Chondrocyte (in vitro differentiated cells): Measurements from ENCODE around the gene GYS1. TPM values are rescaled to one million over a fixed set of nuclear protein-coding genes. Genes with fewer than 3 reads are reported as not detected.

ENCODE experiments used
- DNase-seq: peaks from one replicate; pipeline ENCODE4 v3.0.0; 2021; ENCODE audit warnings: mixed read lengths, low spot score
- H3K27ac Mint-ChIP-seq: one replicate; pipeline ENCODE4 v1.8.0; 2021; ENCODE audit warnings: mild to moderate bottlenecking, moderate library complexity, mixed read lengths; ENCODE audit not compliant: unreplicated experiment
- H3K27me3 Mint-ChIP-seq: 2 replicates; pipeline ENCODE4 v1.8.0; 2021; ENCODE audit warnings: low read depth, mixed read lengths
- H3K36me3 Mint-ChIP-seq: 2 replicates; pipeline ENCODE4 v1.8.0; 2021; ENCODE audit warnings: low read depth, mixed read lengths
- H3K4me1 Mint-ChIP-seq: 2 replicates; pipeline ENCODE4 v1.8.0; 2021; ENCODE audit warnings: low read depth, mild to moderate bottlenecking, mixed read lengths
- H3K4me3 Mint-ChIP-seq: one replicate; pipeline ENCODE4 v1.8.0; 2021; ENCODE audit warnings: mild to moderate bottlenecking, moderate library complexity, mixed read lengths; ENCODE audit not compliant: unreplicated experiment
- H3K9me3 Mint-ChIP-seq: 2 replicates; pipeline ENCODE4 v1.8.0; 2021; ENCODE audit warnings: low read depth, mixed read lengths
- CTCF ChIP-seq: fragments of 200-600 bp; sonication (generic); IDR thresholded peaks from 2 replicates; pipeline ENCODE4 v1.5.0; 2021; ENCODE audit warnings: antibody characterized with exemption, mild to moderate bottlenecking, moderate library complexity
- total RNA-seq: library from RNA; stranded (reverse); gene quantifications from 3 replicates; pipeline ENCODE4 v1.2.1, GENCODE V29; 2021

The GYS1 gene
- total RNA-seq, 1 donor from 2014 or later = 51.1 TPM

DNA sequence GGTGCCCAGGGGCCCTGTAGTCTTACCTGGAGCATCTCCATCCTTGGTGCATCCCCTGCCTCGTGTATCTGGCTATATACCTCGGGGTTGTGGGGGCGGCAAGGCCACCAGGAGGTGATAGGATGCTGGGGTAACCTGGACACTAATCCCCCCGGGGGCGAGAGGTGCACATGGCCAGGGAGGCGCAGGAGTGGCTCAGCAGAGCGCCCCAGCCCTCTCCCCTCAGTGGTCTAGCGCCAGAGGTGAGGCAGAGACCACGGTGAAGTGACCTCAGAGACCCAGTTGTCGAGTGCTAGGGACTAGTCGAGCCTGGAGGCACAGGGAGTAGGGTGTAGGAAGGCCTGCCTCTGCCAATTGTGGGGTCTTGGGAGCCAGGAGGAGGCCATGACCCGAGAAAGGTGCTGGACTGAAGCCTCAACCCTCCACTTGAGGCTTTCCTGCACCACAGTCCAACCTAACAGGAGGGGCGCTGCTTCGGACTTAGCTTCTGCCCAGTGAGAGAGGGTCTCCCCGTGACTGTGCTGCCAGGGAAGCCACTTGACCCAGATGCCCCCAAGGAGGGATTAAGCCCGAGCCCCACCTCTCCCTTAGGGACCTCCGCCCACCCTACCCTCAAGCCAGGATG is 24.0 kb upstream of the GYS1 start, which contains the start of gene LHB:
LHB (minus strand) TSS at position 51 of the 625 bp plus-strand sequence; CDS start at position 41, 10 bp downstream.
- H3K27me3 Mint-ChIP-seq = peaks cover 4% of the 10 kb centered on the region
- H3K36me3 Mint-ChIP-seq = peaks cover 7% of the 10 kb centered on the region
- H3K4me1 Mint-ChIP-seq = peaks cover 10% of the 10 kb centered on the region
- H3K27ac Mint-ChIP-seq = no peak within 1 kb of the TSS
- DNase-seq = no peak
- peak within 1 kb of the TSS; percentile 61 for H3K4me3 Mint-ChIP-seq
- no peaks in the 10 kb centered on the region for H3K9me3 Mint-ChIP-seq
- no peak for TF ChIP-seq CTCF

- no peak for DNase-seq
- H3K4me1 Mint-ChIP-seq = peaks cover 8% of the 10 kb centered on the region
- no peak overlapping the region for H3K4me3 Mint-ChIP-seq
- no peaks in the 10 kb centered on the region for H3K9me3 Mint-ChIP-seq
- H3K36me3 Mint-ChIP-seq = peaks cover 9% of the 10 kb centered on the region
- no peak for TF ChIP-seq CTCF
- peaks cover 4% of the 10 kb centered on the region for H3K27me3 Mint-ChIP-seq
- no peak overlapping the region for H3K27ac Mint-ChIP-seq
Measured at GRCh38 chr19:49016067-49016839, 23.1 kb upstream of the GYS1 start.

DNA sequence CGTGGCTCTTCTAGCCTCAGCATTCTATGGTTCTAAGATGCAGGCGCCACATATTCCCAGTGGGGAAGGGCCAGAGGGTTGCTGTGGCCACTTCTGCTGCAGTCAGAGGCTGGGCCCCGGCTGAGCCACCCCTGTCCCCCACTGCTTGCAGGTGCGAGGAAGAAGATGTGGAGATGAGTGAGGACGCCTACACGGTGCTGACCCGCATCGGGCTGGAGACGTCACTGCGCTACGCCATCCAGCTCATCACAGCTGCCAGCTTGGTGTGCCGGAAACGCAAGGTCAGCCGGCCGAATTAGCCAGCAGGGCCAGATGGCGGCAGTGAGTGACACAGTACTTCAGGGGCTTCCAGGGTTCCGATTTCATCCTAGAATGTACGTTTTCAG is 21.8 kb upstream of the GYS1 start:
- H3K36me3 Mint-ChIP-seq = peaks cover 14% of the 10 kb centered on the region
- H3K27ac Mint-ChIP-seq = no peak overlapping the region
- H3K9me3 Mint-ChIP-seq = no peaks in the 10 kb centered on the region
- TF ChIP-seq CTCF = no peak
- H3K27me3 Mint-ChIP-seq = peaks cover 4% of the 10 kb centered on the region
- DNase-seq = no peak
- peaks cover 5% of the 10 kb centered on the region for H3K4me1 Mint-ChIP-seq
- no peak overlapping the region for H3K4me3 Mint-ChIP-seq

DNA sequence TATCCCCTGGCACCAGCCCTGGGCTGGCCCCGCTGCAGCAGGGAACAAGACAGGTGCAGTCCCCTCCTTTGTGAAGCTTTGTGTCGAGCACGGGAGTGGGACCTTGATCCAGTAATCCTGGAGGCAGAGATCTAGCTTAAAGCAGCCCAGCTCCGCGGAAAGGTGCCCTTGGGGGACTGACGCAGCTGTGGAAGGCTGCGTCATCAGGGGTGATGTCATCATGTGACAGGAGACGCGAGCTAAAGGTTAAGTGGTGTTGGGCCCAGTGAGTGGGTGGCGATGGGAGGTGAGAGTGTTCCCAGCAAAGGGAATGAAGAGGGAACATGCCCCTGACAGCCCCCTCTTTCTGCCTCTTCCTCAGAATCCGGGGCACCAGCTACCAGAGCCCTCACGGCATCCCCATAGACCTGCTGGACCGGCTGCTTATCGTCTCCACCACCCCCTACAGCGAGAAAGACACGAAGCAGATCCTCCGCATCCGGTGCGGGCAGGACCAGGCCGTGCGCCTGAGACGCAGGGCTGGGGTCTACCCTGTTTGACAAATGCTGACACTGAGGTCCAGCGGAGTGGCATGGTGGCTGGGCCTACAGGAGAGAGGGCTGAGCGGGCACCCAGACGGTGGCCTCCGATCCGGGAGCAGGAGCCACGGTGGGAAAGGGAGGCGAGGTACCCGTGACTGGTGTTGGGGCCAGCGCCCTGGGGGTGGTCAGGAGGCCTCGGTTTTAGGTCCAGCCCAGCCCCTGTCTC is 21.2 kb upstream of the GYS1 start:
- Mint-ChIP-seq H3K4me1 (peaks cover 4% of the 10 kb centered on the region), H3K27ac (no peak overlapping the region), H3K4me3 (no peak overlapping the region), H3K36me3 (peaks cover 14% of the 10 kb centered on the region), H3K27me3 (peaks cover 4% of the 10 kb centered on the region), H3K9me3 (no peaks in the 10 kb centered on the region)
- no peak for DNase-seq
- TF ChIP-seq CTCF = no peak

DNA sequence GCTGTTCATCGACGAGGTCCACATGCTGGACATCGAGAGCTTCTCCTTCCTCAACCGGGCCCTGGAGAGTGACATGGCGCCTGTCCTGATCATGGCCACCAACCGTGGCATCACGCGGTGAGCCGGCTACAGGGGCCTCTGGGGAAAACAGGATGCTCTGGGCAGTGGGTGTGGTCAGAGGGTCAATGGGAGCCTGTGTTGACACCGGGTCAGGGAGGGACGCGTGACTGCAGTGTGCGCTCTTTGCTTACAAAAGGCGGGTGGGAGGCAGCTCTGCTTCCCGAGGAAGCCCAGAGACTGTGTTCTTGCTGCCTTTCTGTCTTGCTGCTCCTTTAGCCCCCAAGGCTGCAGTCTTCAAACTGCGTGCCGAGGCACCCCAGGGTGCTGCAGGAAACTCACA is 18.1 kb upstream of the GYS1 start:
- Mint-ChIP-seq H3K36me3 (peaks cover 20% of the 10 kb centered on the region), H3K27me3 (no peaks in the 10 kb centered on the region), H3K27ac (no peak overlapping the region), H3K9me3 (no peaks in the 10 kb centered on the region), H3K4me1 (no peaks in the 10 kb centered on the region), H3K4me3 (no peak overlapping the region)
- TF ChIP-seq CTCF = no peak
- no peak for DNase-seq
